A549 (cell line): Measurements from ENCODE around the gene HRH3. TPM values are rescaled to one million over a fixed set of nuclear protein-coding genes. Genes with fewer than 3 reads are reported as not detected.
A peak's percentile ranks its signal among the peaks of the same experiment; 100 is the strongest.

Experiments
- ATAC-seq, 2 experiments: fragments of 200-7000 bp in 1 of 2; fragments of >200 bp in 1 of 2; cut with Nextera tagmentation in 1 of 2; cut with Tn5 transposase in 1 of 2; 3 replicates each; pipeline versions ENCODE4 v1.8.0 to v1.9.1; 2018 to 2020; ENCODE audit warnings: mild to moderate bottlenecking in 1 of 2, moderate library complexity in 1 of 2
- CTCF ChIA-PET: fragments of 300-600 bp; sonication (Branson Sonifier 250); formaldehyde crosslinking; extraction: SDS; loops from one replicate; lab custom pipeline; 2021; ENCODE audit warnings: antibody characterized with exemption, inconsistent platforms; lab: Yijun Ruan, JAX
- POLR2A ChIA-PET: fragments of 350-600 bp; formaldehyde crosslinking; extraction: SDS; loops from one replicate; lab custom pipeline; 2021; ENCODE audit warnings: antibody characterized with exemption, inconsistent platforms; lab: Yijun Ruan, JAX
- DNase-seq, 2 experiments: peaks; one replicate each; pipeline versions ENCODE4 v3.0.0 to v3.0.0-alpha.2; 2011 to 2016; ENCODE audit warnings: low read depth in 1 of 2, low spot score in 1 of 2
- FAIRE-seq: peaks from 2 replicates; lab custom pipeline; 2011; peaks lifted over from hg19 to GRCh38; lab: Jason Lieb, UNC
- H3K27ac ChIP-seq, 2 experiments: fragments of >200 bp; sonication (Bioruptor Twin); formaldehyde crosslinking; 3 replicates each; pipeline ENCODE4 v1.5.1; 2016 to 2017
- H3K4me1 ChIP-seq: fragments of >200 bp; sonication (Bioruptor Twin); formaldehyde crosslinking; 3 replicates; pipeline ENCODE4 v1.6.1; 2016
- H3K4me2 ChIP-seq: fragments of >200 bp; sonication (Bioruptor Twin); formaldehyde crosslinking; 3 replicates; pipeline ENCODE4 v1.6.1; 2016
- H3K4me3 ChIP-seq: fragments of >200 bp; sonication (Bioruptor Twin); formaldehyde crosslinking; 3 replicates; pipeline ENCODE4 v1.5.1; 2016
- H3K9me3 ChIP-seq: fragments of >200 bp; sonication (Bioruptor Twin); formaldehyde crosslinking; 3 replicates; pipeline ENCODE4 v1.6.1; 2016
- CEBPB ChIP-seq, 2 experiments: fragments of >200 bp in 1 of 2; sonication (Bioruptor Twin) in 1 of 2; formaldehyde crosslinking in 1 of 2; IDR thresholded peaks; 2 replicates each; pipeline ENCODE4 v1.6.1; 2012 to 2016
- EHF ChIP-seq: fragments of 250-450 bp; sonication (Bioruptor Pico); IDR thresholded peaks from 2 replicates; pipeline ENCODE4 v1.5.0; 2020; ENCODE audit warnings: mild to moderate bottlenecking
- EHMT2 ChIP-seq: fragments of 200-600 bp; sonication (generic); IDR thresholded peaks from 2 replicates; pipeline ENCODE4 v1.6.1; 2016; ENCODE audit warnings: antibody characterized with exemption, low read depth, mild to moderate bottlenecking, moderate library complexity
- FOSB ChIP-seq: fragments of 250-450 bp; sonication (Bioruptor Pico); IDR thresholded peaks from 2 replicates; pipeline ENCODE4 v1.5.0; 2020; ENCODE audit warnings: mild to moderate bottlenecking, moderate library complexity
- FOSL2 ChIP-seq, 2 experiments: fragments of 450-650 bp in 1 of 2; fragments of >200 bp in 1 of 2; sonication (Bioruptor Twin) in 1 of 2; formaldehyde crosslinking; IDR thresholded peaks; 2 replicates each; pipeline versions ENCODE4 v1.5.0 to v1.6.1; 2016 to 2020; ENCODE audit warnings: mild to moderate bottlenecking in 1 of 2, moderate library complexity in 1 of 2
- FOXS1 ChIP-seq: fragments of 250-450 bp; sonication (Bioruptor Pico); IDR thresholded peaks from 2 replicates; pipeline ENCODE4 v1.5.0; 2020; ENCODE audit warnings: mild to moderate bottlenecking, moderate library complexity
- HEYL ChIP-seq: fragments of 250-450 bp; sonication (Bioruptor Pico); IDR thresholded peaks from 2 replicates; pipeline ENCODE4 v1.8.0; 2021; ENCODE audit warnings: mild to moderate bottlenecking, moderate library complexity
- KDM5A ChIP-seq: fragments of 200-600 bp; sonication (generic); IDR thresholded peaks from 2 replicates; pipeline ENCODE4 v1.6.1; 2016; ENCODE audit warnings: antibody characterized with exemption, mild to moderate bottlenecking
- MYC ChIP-seq: IDR thresholded peaks from 2 replicates; pipeline ENCODE4 v1.6.1; 2012; ENCODE audit warnings: mild to moderate bottlenecking, inconsistent platforms, low read length, improper control_type of control experiment, borderline replicate concordance
- NPAS2 ChIP-seq: fragments of 250-450 bp; sonication (Bioruptor Pico); IDR thresholded peaks from 2 replicates; pipeline ENCODE4 v1.8.0; 2022; ENCODE audit warnings: mild to moderate bottlenecking, moderate library complexity, borderline replicate concordance
- NR3C1 ChIP-seq: fragments of >200 bp; sonication (Bioruptor Twin); formaldehyde crosslinking; IDR thresholded peaks from 3 replicates; pipeline ENCODE4 v1.6.1; 2017
- PHF8 ChIP-seq: fragments of 200-600 bp; sonication (generic); IDR thresholded peaks from 2 replicates; pipeline ENCODE4 v1.6.1; 2016; ENCODE audit warnings: low read depth, mild to moderate bottlenecking, antibody characterized with exemption, moderate library complexity, borderline replicate concordance
- RCOR1 ChIP-seq: fragments of 150-350 bp; IDR thresholded peaks from 2 replicates; pipeline ENCODE4 v1.6.1; 2014; ENCODE audit warnings: antibody characterized with exemption, low read length, low read depth
- RFX5 ChIP-seq: fragments of 450-650 bp; IDR thresholded peaks from 2 replicates; pipeline ENCODE4 v1.7.1; 2014; ENCODE audit warnings: antibody characterized with exemption, mild to moderate bottlenecking, moderate library complexity
- SMC3 ChIP-seq: fragments of >200 bp; sonication (Bioruptor Twin); formaldehyde crosslinking; IDR thresholded peaks from 3 replicates; pipeline ENCODE4 v1.6.1; 2018; ENCODE audit warnings: inconsistent platforms
- TFCP2L1 ChIP-seq: fragments of 250-450 bp; sonication (Bioruptor Pico); IDR thresholded peaks from 2 replicates; pipeline ENCODE4 v1.5.0; 2021; ENCODE audit warnings: mild to moderate bottlenecking
- TP53 ChIP-seq: fragments of 250-450 bp; sonication (Bioruptor Pico); IDR thresholded peaks from 2 replicates; pipeline ENCODE4 v1.5.0; 2021; ENCODE audit warnings: mild to moderate bottlenecking, moderate library complexity
- ZC3H11A ChIP-seq: fragments of 450-650 bp; IDR thresholded peaks from 2 replicates; pipeline ENCODE4 v1.6.1; 2014; ENCODE audit warnings: antibody characterized with exemption, mild to moderate bottlenecking
- ZNF302 ChIP-seq: fragments of 250-450 bp; sonication (Bioruptor Pico); IDR thresholded peaks from 2 replicates; pipeline ENCODE4 v1.9.0; 2021; ENCODE audit warnings: inconsistent platforms, mild to moderate bottlenecking, moderate library complexity
- ZSCAN20 ChIP-seq: fragments of 250-450 bp; sonication (Bioruptor Pico); IDR thresholded peaks from 2 replicates; pipeline ENCODE4 v1.8.0; 2022; ENCODE audit warnings: mild to moderate bottlenecking, moderate library complexity
- WGBS: methylation state at CpG from one replicate; pipeline ENCODE4 v1.1.6; 2017; ENCODE audit errors: missing lambda C conversion rate; 5-methylcytosine and 5-hydroxymethylcytosine counted together
- polyA plus RNA-seq, 4 experiments: library from polyadenylated mRNA; depleted of rRNA in 3 of 4; stranded (reverse); fragments of >200 nt; fragmentation: RNase III in 1 of 4; extraction: RNeasy Plus Mini Kit Qiagen cat#74134 plus additional on column Dnase treatment in 1 of 4; gene quantifications; 2 replicates in 3 of 4; 3 replicates in 1 of 4; pipeline ENCODE4 v1.2.3, GENCODE V29; 2011 to 2017
- TF ChIP-seq, protein P1 (sequence below): IDR thresholded peaks from 2 replicates; pipeline ENCODE4 v1.6.1; 2012
- TF ChIP-seq, protein P2 (sequence below): fragments of 150-350 bp; IDR thresholded peaks from 2 replicates; pipeline ENCODE4 v1.6.1; 2014; ENCODE audit warnings: low read depth, mild to moderate bottlenecking, low read length
- TF ChIP-seq, protein P3 (sequence below): fragments of >200 bp; sonication (Bioruptor Twin); formaldehyde crosslinking; IDR thresholded peaks from 2 replicates; pipeline ENCODE4 v1.6.1; 2016
- TF ChIP-seq, protein P4 (sequence below): fragments of >200 bp; sonication (Bioruptor Twin); formaldehyde crosslinking; IDR thresholded peaks from 3 replicates; pipeline ENCODE4 v1.5.1; 2016

Gene HRH3
- polyA plus RNA-seq, 2 of the 4 experiments (the other 2 are of a cell fraction) = not detected

DNA sequence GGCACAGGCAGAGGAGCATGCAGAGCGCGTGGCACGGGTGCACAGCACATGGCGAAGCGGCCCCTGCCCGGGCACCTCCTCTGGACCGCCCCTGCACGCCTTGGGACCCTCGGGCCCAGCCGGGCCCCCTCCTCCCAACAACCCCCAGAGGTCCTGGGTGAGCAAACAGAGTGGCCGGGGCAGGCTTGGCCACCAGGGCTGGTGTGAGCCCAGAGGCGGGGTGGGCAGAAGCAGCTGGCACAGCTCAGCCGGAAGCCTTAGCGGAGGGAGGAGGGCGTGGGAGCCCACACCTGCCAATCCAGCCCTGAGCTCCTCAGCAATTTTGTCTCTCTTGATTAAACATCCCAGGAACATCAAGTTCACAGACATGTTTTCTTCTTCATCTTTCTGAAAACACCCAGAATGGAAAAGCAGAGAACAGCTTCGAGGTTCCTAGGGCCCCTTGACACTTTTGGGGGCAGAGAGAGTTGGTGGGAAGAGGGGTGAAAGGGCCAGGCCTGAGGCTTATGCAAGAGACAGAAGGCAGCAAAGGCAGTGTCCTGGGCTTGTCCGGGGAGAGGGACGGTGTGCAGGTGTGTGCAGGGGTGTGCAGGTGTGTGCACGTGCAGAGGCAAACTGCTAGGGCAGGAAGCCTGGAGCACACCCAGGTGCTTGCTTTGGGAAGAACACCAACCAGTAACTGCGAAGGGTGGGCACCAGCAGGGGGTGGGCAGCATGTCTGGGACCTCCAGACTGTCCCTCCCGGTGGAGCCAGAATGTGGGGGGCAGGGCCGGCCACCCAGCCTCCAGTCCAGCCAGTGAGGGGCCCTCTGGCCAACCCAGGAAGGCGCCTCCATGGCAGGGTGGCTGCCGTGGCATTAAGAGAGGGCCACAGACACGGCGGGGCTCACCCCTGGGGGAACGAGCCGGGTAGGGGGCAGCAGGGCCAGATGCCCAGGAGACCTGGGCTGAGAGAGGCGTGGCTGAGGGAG is 4.8 kb downstream of the HRH3 start:
- POLR2A ChIA-PET = no interaction called here
- TF ChIP-seq EHF (no peak), RFX5 (no peak), FOXS1 (no peak), NR3C1 (no peak), KDM5A (no peak), TFCP2L1 (CRISPR knock-in tag) (no peak), HEYL (CRISPR knock-in tag) (no peak), EHMT2 (no peak), ZC3H11A (no peak), ZNF302 (CRISPR knock-in tag) (no peak), NPAS2 (CRISPR knock-in tag) (no peak), TP53 (no peak), PHF8 (no peak), FOSB (no peak), CEBPB (IDR thresholded peaks at IDR 0.05) (no peak), FOSL2 (IDR thresholded peaks at IDR 0.05) (no peak), FOSL2 (CRISPR knock-in tag; IDR thresholded peaks at IDR 0.05) (no peak), MYC (no peak)
- TF ChIP-seq, protein P1, sequence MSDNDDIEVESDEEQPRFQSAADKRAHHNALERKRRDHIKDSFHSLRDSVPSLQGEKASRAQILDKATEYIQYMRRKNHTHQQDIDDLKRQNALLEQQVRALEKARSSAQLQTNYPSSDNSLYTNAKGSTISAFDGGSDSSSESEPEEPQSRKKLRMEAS = no peak
- TF ChIP-seq, protein P2, sequence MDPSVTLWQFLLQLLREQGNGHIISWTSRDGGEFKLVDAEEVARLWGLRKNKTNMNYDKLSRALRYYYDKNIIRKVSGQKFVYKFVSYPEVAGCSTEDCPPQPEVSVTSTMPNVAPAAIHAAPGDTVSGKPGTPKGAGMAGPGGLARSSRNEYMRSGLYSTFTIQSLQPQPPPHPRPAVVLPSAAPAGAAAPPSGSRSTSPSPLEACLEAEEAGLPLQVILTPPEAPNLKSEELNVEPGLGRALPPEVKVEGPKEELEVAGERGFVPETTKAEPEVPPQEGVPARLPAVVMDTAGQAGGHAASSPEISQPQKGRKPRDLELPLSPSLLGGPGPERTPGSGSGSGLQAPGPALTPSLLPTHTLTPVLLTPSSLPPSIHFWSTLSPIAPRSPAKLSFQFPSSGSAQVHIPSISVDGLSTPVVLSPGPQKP = no peak
- TF ChIP-seq, protein P3, sequence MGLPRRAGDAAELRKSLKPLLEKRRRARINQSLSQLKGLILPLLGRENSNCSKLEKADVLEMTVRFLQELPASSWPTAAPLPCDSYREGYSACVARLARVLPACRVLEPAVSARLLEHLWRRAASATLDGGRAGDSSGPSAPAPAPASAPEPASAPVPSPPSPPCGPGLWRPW = no peak
- no peak for ATAC-seq
- DNase-seq = no peak
- CTCF ChIA-PET = interaction anchor here (0.7 kb wide), 1 partner anchor 185 kb away, joined by 3 read pairs; no protein-coding TSS in a partner anchor
- WGBS = 50% methylated on average over 13 of the region's 29 CpGs
- Histone ChIP-seq H3K4me1 (peaks cover 15% of the 10 kb centered on the region; the same call in 2 of the 3 replicates), H3K27ac (no peak overlapping the region), H3K4me3 (no peak overlapping the region), H3K9me3 (no peaks in the 10 kb centered on the region), H3K4me2 (no peak overlapping the region)
- FAIRE-seq = no peak

DNA sequence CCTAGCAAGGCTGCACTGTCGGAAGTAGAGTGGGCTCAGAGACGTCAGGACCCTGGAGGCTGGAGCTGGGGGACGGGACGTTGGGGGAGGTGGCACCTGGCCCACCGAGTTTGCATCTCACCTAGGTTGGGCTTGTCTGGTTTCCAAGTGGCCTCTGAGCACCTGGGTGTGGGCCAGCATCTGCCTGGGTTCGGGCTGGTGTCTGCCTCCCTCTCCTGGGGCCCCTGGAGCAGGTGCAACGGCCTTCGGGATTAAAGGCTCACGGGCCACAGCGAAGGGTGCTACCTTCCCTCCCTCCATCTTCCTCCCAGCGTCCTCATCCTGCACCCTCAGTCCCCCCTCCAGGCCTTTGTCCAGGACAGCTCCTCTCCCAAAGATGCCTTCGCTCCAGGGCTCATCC is 6.0 kb downstream of the HRH3 start:
- no peak overlapping the region for H3K27ac ChIP-seq

More for the DNA sequence above, 6.0 kb downstream of the HRH3 start:
- ATAC-seq = peak; percentile 6 to 12; a peak in 2 of 6 replicates
- CTCF ChIA-PET = no interaction called here
- H3K4me2 ChIP-seq = peak overlapping the region; percentile 55
- WGBS = 17% methylated on average over 12 of the region's 12 CpGs
- FAIRE-seq = no peak
- no peak overlapping the region for H3K4me3 ChIP-seq
- no peak for DNase-seq
- peaks cover 7% of the 10 kb centered on the region; the same call in 2 of the 3 replicates for H3K4me1 ChIP-seq
- TF ChIP-seq FOSL2 (IDR thresholded peaks at IDR 0.05) (no peak), FOSL2 (CRISPR knock-in tag; IDR thresholded peaks at IDR 0.05) (no peak), ZSCAN20 (CRISPR knock-in tag) (no peak), TP53 (no peak), NR3C1 (no peak), SMC3 (no peak), RCOR1 (no peak)
- TF ChIP-seq, protein P4, sequence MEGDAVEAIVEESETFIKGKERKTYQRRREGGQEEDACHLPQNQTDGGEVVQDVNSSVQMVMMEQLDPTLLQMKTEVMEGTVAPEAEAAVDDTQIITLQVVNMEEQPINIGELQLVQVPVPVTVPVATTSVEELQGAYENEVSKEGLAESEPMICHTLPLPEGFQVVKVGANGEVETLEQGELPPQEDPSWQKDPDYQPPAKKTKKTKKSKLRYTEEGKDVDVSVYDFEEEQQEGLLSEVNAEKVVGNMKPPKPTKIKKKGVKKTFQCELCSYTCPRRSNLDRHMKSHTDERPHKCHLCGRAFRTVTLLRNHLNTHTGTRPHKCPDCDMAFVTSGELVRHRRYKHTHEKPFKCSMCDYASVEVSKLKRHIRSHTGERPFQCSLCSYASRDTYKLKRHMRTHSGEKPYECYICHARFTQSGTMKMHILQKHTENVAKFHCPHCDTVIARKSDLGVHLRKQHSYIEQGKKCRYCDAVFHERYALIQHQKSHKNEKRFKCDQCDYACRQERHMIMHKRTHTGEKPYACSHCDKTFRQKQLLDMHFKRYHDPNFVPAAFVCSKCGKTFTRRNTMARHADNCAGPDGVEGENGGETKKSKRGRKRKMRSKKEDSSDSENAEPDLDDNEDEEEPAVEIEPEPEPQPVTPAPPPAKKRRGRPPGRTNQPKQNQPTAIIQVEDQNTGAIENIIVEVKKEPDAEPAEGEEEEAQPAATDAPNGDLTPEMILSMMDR = no peak
- TF ChIP-seq, protein P2 = no peak
- POLR2A ChIA-PET = no interaction called here
- no peaks in the 10 kb centered on the region for H3K9me3 ChIP-seq
